ENCODE measurements around the gene HBG1.

HBG1 gene

GRCh38 chr11:5242208-5242607, 7.4 kb downstream of the HBG1 start:
- ChIA-PET POLR2A (no interaction called here), CTCF (no interaction called here)
- Histone ChIP-seq H3K4me3 (ENCODE audit: low read depth, low read length) (no peak overlapping the region), H3K9me3 (ENCODE audit: control insufficient read depth, insufficient read depth, low read depth, low read length) (no peaks in the 10 kb centered on the region), H3K27ac (ENCODE audit: extremely low read depth, low read depth, low read length) (no peak overlapping the region), H3K4me1 (ENCODE audit: control insufficient read depth, insufficient read depth, low read length) (no peaks in the 10 kb centered on the region), H3K36me3 (ENCODE audit: control insufficient read depth in 2 of 2, insufficient read depth in 1 of 2, low read length in 2 of 2) (no peaks in the 10 kb centered on the region)
- TF ChIP-seq RBAK (tag by site-specific recombination; IDR thresholded peaks at IDR 0.05) (no peak), ZNF571 (tag by site-specific recombination; IDR thresholded peaks at IDR 0.05) (no peak), HOXA7 (CRISPR knock-in tag; IDR thresholded peaks at IDR 0.05; ENCODE audit: borderline replicate concordance) (no peak), PRDM2 (tag by site-specific recombination; IDR thresholded peaks at IDR 0.05; ENCODE audit: borderline replicate concordance) (no peak), SCRT1 (tag by site-specific recombination; IDR thresholded peaks at IDR 0.05; ENCODE audit: borderline replicate concordance) (no peak), ZNF341 (tag by site-specific recombination; IDR thresholded peaks at IDR 0.05; ENCODE audit: low read depth) (no peak), TRIM28 (IDR thresholded peaks at IDR 0.05; ENCODE audit: borderline replicate concordance, low read length) (no peak), ZBTB26 (tag by site-specific recombination; optimal IDR thresholded peaks at IDR 0.05) (no peak), ZNF398 (tag by site-specific recombination; IDR thresholded peaks at IDR 0.05) (no peak), ZNF548 (tag by site-specific recombination; IDR thresholded peaks at IDR 0.05) (no peak), ZNF24 (tag by site-specific recombination; IDR thresholded peaks at IDR 0.05) (no peak), KLF7 (tag by site-specific recombination; IDR thresholded peaks at IDR 0.05; ENCODE audit: borderline replicate concordance) (no peak), ZSCAN16 (tag by site-specific recombination; IDR thresholded peaks at IDR 0.05) (no peak)

- TF ChIP-seq ZNF292 (tag by site-specific recombination; IDR thresholded peaks at IDR 0.05; ENCODE audit: borderline replicate concordance, low read depth) (no peak), ZXDB (tag by site-specific recombination; IDR thresholded peaks at IDR 0.05) (no peak), ZNF530 (tag by site-specific recombination; IDR thresholded peaks at IDR 0.05; ENCODE audit: low read depth) (no peak), GLIS2 (tag by site-specific recombination; IDR thresholded peaks at IDR 0.05) (no peak), ZBTB26 (tag by site-specific recombination; optimal IDR thresholded peaks at IDR 0.05) (no peak)
- Histone ChIP-seq H3K4me1 (ENCODE audit: control insufficient read depth, insufficient read depth, low read length) (no peaks in the 10 kb centered on the region), H3K9me3 (ENCODE audit: control insufficient read depth, insufficient read depth, low read depth, low read length) (no peaks in the 10 kb centered on the region), H3K4me3 (ENCODE audit: low read depth, low read length) (no peak overlapping the region), H3K27ac (ENCODE audit: extremely low read depth, low read depth, low read length) (no peak overlapping the region), H3K36me3 (ENCODE audit: control insufficient read depth in 2 of 2, insufficient read depth in 1 of 2, low read length in 2 of 2) (no peaks in the 10 kb centered on the region)
- ChIA-PET POLR2A (no interaction called here), CTCF (no interaction called here)
Observed at GRCh38 chr11:5241458-5241857, 8.2 kb downstream of the HBG1 start.
